HL-60/S4 treated with phorbol 12-myristate 13-acetate at 8.2 ng/mL for 4 days and 3 days (cell line): ENCODE results near the gene PRR13.
"Not testable (repeated sequence)": the region's sequence is repeated elsewhere in the genome, so short reads cannot be mapped to it uniquely, and the experiment has no call there.

ENCODE experiments used
- in situ Hi-C: fragments of 300-500 bp; cut with MboI; formaldehyde crosslinking; loops from 2 replicates; pipeline ENCODE4 v1.15.0; 2022; ENCODE audit warnings: low sequenced_read_pairs

The PRR13 gene

DNA sequence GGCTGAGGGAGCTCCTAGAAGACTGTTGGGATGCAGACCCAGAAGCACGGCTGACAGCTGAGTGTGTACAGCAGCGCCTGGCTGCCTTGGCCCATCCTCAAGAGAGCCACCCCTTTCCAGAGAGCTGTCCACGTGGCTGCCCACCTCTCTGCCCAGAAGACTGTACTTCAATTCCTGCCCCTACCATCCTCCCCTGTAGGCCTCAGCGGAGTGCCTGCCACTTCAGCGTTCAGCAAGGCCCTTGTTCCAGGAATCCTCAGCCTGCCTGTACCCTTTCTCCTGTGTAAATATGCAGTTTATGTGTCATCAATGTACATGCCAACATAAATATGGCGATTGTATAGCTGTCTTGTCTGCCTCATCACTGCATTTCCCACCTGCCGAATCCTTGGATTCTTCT lies 10.3 kb upstream of the PRR13 start:
- in situ Hi-C loops = no loop called here

DNA sequence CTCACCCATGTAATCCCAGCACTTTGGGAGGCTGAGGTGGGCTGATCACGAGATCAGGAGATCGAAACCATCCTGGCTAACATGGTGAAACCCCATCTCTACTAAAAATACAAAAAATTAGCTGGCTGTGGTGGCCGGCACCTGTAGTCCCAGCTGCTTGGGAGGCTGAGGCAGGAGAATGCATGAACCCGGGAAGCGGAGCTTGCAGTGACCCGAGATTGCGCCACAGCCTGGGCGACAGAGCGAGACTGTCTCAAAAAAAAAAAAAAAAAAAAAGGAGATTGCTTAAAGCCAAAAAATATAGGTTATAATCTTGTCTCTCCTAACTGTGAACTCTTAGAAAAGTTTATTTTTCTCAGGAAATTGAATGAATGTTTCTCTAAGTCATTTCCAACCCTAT lies 6.2 kb upstream of the PRR13 start:
- in situ Hi-C loops = not testable (repeated sequence)

GRCh38 chr12:53439582-53439981 lies 2.0 kb upstream of the PRR13 start:
- in situ Hi-C loops = not testable (repeated sequence)

GRCh38 chr12:53443955-53444354 lies 2.4 kb downstream of the PRR13 start:
- in situ Hi-C loops = no loop called here

GRCh38 chr12:53444593-53445325 lies 3.2 kb downstream of the PRR13 start:
- in situ Hi-C loops = not testable (repeated sequence)

DNA sequence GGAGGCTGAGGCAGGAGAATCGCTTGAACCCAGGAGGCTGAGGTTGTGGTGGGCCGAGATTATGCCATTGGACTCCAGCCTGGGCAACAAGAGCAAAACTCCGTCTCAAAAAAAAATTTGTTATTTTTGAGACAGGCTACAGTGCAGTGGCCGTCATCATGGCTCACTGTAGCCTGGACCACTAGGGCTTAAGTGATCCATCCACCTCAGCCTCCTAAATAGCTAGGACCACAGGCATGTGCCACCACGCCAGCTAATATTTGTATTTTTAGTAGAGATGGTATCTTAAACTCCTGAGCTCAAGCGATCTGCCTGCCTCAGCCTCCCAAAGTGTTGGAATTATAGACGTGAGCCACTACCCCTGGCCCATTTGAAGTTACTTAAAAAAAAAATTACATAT lies 9.4 kb downstream of the PRR13 start:
- in situ Hi-C loops = loop anchor here (25.0 kb wide), 1 partner anchor 414 kb away; no protein-coding TSS in a partner anchor

DNA sequence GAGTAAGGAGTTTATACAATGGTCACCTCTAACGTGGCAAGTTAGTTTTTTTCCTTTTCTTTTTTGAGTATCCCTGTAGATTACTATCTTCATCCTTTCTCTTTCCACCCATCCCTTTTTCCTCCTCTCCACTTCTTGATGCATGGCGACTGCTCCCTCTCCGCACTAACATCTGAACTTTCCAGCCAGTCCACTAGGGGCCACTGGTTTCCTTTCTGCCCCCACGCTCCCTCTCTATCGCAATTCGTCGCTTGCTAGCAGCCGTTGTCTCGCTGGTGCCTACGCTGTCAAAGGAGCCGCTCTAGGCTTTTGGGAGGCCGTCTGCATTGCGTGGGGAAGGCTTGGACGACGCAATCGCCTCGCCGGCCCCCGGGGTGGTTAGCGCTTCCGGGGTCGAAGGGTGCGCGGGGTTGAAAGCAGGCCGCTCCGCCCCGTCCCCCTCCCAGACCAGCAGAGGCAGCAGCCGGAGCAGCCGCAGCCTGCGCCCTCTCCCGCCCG lies 10.2 kb downstream of the PRR13 start, which contains the start of gene PCBP2:
Gene PCBP2, plus strand, starts transcription at position 442 of the 498 bp plus-strand sequence. CDS start 2,699 bp downstream, outside the sequence.
- in situ Hi-C loops = loop anchor here (25.0 kb wide), 1 partner anchor 414 kb away; no protein-coding TSS in a partner anchor

- in situ Hi-C loops = loop anchor here (25.0 kb wide), 1 partner anchor 415 kb away; no protein-coding TSS in a partner anchor
These were observed 10.9 kb downstream of the PRR13 start for GRCh38 chr12:53452159-53453077.

DNA sequence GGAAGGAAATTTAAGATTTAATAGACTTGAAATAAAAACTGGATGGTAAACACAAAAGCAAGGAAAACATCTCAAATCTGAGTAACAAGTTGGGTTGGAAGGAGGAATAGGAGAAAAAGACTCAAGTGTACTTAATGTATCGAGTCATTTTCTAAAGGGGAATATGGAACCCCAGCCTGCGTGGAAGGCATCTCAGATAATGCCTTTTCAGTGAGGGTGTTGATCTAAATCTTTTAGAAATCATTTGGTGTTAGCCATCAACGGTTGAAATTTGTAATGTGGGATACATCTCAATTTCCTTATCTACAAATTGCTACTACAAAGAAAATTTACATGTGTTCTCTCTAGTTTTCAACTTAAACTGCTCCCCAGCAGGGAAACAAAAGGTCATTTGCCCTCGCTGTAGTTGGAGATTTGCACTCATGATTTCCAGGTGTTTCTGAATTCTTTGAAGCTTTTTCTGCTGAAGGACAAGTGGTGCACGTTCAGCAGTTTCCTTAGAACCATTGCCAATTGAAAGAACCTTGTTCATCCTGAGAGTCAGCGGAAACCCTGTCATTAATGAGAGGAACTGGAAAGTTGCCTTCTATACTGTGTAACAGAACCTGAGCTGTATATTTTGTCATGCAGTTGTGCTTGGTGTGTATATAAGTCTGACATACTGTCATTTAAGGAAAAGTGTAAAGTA lies 12.6 kb downstream of the PRR13 start:
- in situ Hi-C loops = loop anchor here (25.0 kb wide), 1 partner anchor 417 kb away; no protein-coding TSS in a partner anchor

DNA sequence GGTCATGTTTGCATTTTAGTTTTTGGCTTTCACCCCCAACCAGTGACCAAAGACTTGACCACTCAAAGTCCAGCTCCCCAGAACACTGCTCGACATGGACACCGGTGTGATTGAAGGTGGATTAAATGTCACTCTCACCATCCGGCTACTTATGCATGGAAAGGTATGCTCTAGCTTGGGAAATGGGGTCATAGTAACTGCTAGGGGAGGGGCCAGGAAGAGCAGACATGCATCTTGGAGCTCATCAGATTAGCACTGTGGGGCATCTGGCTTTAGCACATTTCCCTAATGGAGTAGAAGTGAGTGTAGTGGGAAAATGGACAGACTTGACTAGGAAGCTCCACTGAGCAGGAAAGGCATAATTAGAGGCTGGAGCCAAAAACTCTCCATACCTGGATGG lies 13.2 kb downstream of the PRR13 start:
- in situ Hi-C loops = loop anchor here (25.0 kb wide), 1 partner anchor 417 kb away; no protein-coding TSS in a partner anchor

GRCh38 chr12:53456654-53457366 lies 15.3 kb downstream of the PRR13 start:
- in situ Hi-C loops = loop anchor here (25.0 kb wide), 1 partner anchor 420 kb away; no protein-coding TSS in a partner anchor

GRCh38 chr12:53459097-53459496 lies 17.6 kb downstream of the PRR13 start:
- in situ Hi-C loops = loop anchor here (25.0 kb wide), 1 partner anchor 422 kb away; no protein-coding TSS in a partner anchor

DNA sequence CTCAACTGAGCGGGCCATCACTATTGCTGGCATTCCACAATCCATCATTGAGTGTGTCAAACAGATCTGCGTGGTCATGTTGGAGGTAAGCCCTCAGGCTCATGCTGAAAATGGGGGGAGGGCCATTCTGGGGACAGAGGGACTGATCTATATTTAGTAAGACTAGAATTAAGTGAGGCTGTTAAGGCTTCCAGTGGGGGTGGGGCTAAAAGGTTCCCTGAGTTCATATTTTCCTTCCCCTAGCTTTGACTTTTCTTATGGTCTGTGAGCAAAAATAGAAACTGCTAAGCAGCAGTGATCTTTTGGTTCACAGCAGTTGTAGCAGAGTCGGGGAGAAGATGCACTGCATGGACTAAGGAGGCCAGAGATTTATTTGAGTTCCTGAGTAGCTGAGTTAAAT lies 19.5 kb downstream of the PRR13 start:
- in situ Hi-C loops = loop anchor here (25.0 kb wide), 1 partner anchor 424 kb away; no protein-coding TSS in a partner anchor

GRCh38 chr12:53461591-53461990 lies 20.1 kb downstream of the PRR13 start:
- in situ Hi-C loops = loop anchor here (25.0 kb wide), 1 partner anchor 424 kb away; no protein-coding TSS in a partner anchor

GRCh38 chr12:53462935-53463334 lies 21.4 kb downstream of the PRR13 start:
- in situ Hi-C loops = loop anchor here (25.0 kb wide), 1 partner anchor 426 kb away; no protein-coding TSS in a partner anchor

DNA sequence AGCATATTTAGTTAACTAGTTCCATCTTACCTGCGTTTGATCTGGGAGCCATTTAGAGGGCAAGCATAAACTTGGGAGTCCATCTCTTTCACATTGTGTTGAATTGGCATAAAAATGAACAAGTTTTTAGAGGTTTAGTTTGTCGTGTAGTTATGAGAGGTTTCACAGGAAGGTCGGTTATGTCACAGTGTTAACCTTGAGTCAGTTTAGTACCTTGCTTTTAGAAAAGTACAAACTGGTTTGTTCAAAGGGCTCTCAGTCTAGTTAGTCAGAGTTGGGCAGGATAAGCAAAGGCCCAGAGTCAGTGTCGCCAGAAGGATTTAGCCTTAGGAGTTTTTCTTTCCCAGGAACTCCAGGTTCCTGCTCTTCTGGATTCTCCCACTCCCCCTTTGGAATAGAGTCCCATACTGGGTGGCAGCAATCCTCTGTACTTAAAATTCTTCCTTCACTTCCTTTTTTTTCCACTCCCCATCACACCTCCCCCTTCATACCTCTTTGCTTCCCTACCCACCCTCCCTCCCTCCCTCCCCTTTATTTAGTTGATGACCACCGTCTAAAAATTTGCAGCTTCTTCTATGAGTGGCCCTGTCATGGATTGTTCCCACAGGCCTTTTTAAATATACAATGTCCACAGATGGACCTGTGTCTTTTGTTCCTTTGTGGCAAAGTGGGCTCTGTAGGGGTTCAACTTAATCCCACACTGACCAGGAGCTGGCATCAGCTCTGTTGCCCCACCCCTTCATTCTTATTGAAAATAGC lies 22.4 kb downstream of the PRR13 start:
- in situ Hi-C loops = loop anchor here (25.0 kb wide), 1 partner anchor 427 kb away; no protein-coding TSS in a partner anchor

- in situ Hi-C loops = loop anchor here (25.0 kb wide), 1 partner anchor 428 kb away; no protein-coding TSS in a partner anchor
These were observed 23.3 kb downstream of the PRR13 start for GRCh38 chr12:53464685-53465418.

- in situ Hi-C loops = loop anchor here (25.0 kb wide), 1 partner anchor 428 kb away; no protein-coding TSS in a partner anchor
These were observed 24.1 kb downstream of the PRR13 start for GRCh38 chr12:53465679-53466078.
